NB4 (cell line): ENCODE results near the gene ARFGAP1.

Experiments
- CTCF ChIP-seq: IDR thresholded peaks from one replicate; pipeline ENCODE4 v1.5.1; 2012; ENCODE audit warnings: low read depth, low read length
- POLR2A ChIP-seq: IDR thresholded peaks from 2 replicates; pipeline ENCODE4 v1.6.1; 2011; ENCODE audit warnings: mild to moderate bottlenecking; ENCODE audit not compliant: insufficient read length; ENCODE audit errors: extremely low read depth

GRCh38 chr20:63295018-63295417 lies 22.4 kb downstream of the ARFGAP1 start:
- no peak for TF ChIP-seq CTCF
- no peak for TF ChIP-seq POLR2A
